KMS-11 (cell line): ENCODE results near the gene PROX2.

Experiments
- H2AFZ ChIP-seq: fragments of 200-600 bp; sonication (generic); 2 replicates; pipeline ENCODE4 v1.6.1; 2016; ENCODE audit warnings: antibody characterized with exemption, mixed run types, low read depth
- H3K27ac ChIP-seq: fragments of 200-600 bp; sonication (generic); 2 replicates; pipeline ENCODE4 v1.6.1; 2016; ENCODE audit warnings: mild to moderate bottlenecking, mixed run types
- H3K27me3 ChIP-seq: fragments of 200-600 bp; sonication (generic); 2 replicates; pipeline ENCODE4 v1.6.1; 2017; ENCODE audit warnings: mild to moderate bottlenecking, low read depth, mixed run types, moderate library complexity; ENCODE audit not compliant: insufficient read depth
- H3K36me3 ChIP-seq: fragments of 200-600 bp; sonication (generic); 2 replicates; pipeline ENCODE4 v1.6.1; 2017; ENCODE audit warnings: mild to moderate bottlenecking, mixed run types; ENCODE audit not compliant: insufficient read depth
- H3K4me1 ChIP-seq: fragments of 200-600 bp; sonication (generic); 2 replicates; pipeline ENCODE4 v1.6.1; 2016; ENCODE audit warnings: mild to moderate bottlenecking, low read depth, mixed run types; ENCODE audit not compliant: poor library complexity, severe bottlenecking
- H3K4me2 ChIP-seq: fragments of 200-600 bp; sonication (generic); 2 replicates; pipeline ENCODE4 v1.7.0; 2016; ENCODE audit warnings: mild to moderate bottlenecking, mixed run types
- H3K4me3 ChIP-seq: fragments of 200-600 bp; sonication (generic); IDR thresholded peaks from 2 replicates; pipeline ENCODE4 v1.6.1; 2017; ENCODE audit warnings: low read depth, low read length, mixed read lengths; ENCODE audit not compliant: insufficient read depth
- H3K79me2 ChIP-seq: fragments of 200-600 bp; sonication (generic); 2 replicates; pipeline ENCODE4 v1.6.1; 2016; ENCODE audit warnings: low read depth, mixed run types; ENCODE audit not compliant: insufficient read depth
- H3K9ac ChIP-seq: fragments of 200-600 bp; sonication (generic); 2 replicates; pipeline ENCODE4 v1.6.1; 2016; ENCODE audit warnings: mild to moderate bottlenecking, mixed run types
- H4K20me1 ChIP-seq: fragments of 200-600 bp; sonication (generic); 2 replicates; pipeline ENCODE4 v1.6.1; 2016; ENCODE audit warnings: mild to moderate bottlenecking, mixed run types; ENCODE audit not compliant: insufficient read depth
- CTCF ChIP-seq: fragments of 200-600 bp; sonication (generic); conservative IDR thresholded peaks from 2 replicates; pipeline ENCODE4 v1.6.1; 2017; ENCODE audit warnings: low read depth, mild to moderate bottlenecking, antibody characterized with exemption, low read length, moderate library complexity, mixed read lengths

PROX2 gene

DNA sequence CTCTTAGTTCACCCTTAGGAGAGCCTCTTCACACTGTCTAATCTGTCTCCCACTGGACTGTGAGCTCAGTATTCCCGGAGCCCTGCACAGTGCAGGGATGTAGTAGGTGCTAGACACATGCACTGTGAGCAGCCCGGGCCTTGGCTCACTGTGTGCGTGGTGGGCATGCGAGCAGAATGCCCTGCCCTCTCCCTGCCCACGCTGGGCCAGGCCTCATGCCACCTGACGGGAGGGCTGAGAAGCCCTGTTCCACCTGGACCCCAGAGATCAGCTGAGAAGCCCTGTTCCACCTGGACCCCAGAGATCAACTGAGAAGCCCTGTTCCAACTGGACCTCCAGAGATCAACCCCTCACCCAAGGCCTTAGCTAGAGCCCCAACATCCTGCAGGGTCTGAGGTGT is 36.2 kb upstream of the PROX2 start:
- Histone ChIP-seq H4K20me1 (no peaks in the 10 kb centered on the region), H3K79me2 (no peaks in the 10 kb centered on the region), H3K27ac (no peak overlapping the region), H3K4me1 (no peaks in the 10 kb centered on the region), H3K9ac (no peak overlapping the region), H3K27me3 (no peaks in the 10 kb centered on the region), H3K4me3 (no peak overlapping the region), H2AFZ (no peak overlapping the region), H3K36me3 (no peaks in the 10 kb centered on the region), H3K4me2 (no peak overlapping the region)
- TF ChIP-seq CTCF = no peak

- H3K27me3 ChIP-seq = no peaks in the 10 kb centered on the region
- no peaks in the 10 kb centered on the region for H3K36me3 ChIP-seq
- no peak overlapping the region for H3K27ac ChIP-seq
- H3K9ac ChIP-seq = no peak overlapping the region
- H3K4me1 ChIP-seq = no peaks in the 10 kb centered on the region
- no peak overlapping the region for H3K4me2 ChIP-seq
- no peak overlapping the region for H3K4me3 ChIP-seq
- no peak for TF ChIP-seq CTCF
- H4K20me1 ChIP-seq = no peaks in the 10 kb centered on the region
- no peak overlapping the region for H2AFZ ChIP-seq
- no peaks in the 10 kb centered on the region for H3K79me2 ChIP-seq
Observed at GRCh38 chr14:74911704-74912103, 35.8 kb upstream of the PROX2 start.

DNA sequence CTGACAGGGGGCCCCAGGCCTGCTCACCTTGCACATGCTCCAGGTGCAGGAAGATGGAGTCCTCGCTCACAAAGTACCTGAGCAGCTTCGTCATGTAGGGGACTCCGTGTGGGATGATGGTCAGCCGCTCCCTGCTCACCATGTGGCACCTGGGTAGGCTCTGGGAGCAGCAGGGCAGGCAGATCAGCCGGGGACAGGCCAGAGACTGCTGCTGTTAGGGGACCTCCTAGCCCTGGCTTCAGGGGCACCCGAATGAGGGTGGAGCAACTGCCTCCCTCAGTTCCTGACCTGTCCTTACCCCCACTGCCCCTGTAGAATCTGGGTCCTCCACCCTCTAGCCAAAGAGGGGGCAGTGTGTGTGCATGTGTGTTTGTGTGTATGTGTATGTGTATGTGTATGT is 35.3 kb upstream of the PROX2 start:
- no peak overlapping the region for H3K4me3 ChIP-seq
- no peak overlapping the region for H3K9ac ChIP-seq
- no peak overlapping the region for H3K4me2 ChIP-seq
- H3K4me1 ChIP-seq = no peaks in the 10 kb centered on the region
- no peaks in the 10 kb centered on the region for H3K79me2 ChIP-seq
- no peaks in the 10 kb centered on the region for H4K20me1 ChIP-seq
- H2AFZ ChIP-seq = no peak overlapping the region
- H3K36me3 ChIP-seq = no peaks in the 10 kb centered on the region
- no peak overlapping the region for H3K27ac ChIP-seq
- no peak for TF ChIP-seq CTCF
- no peaks in the 10 kb centered on the region for H3K27me3 ChIP-seq

- no peak overlapping the region for H3K4me2 ChIP-seq
- H3K27me3 ChIP-seq = no peaks in the 10 kb centered on the region
- no peak overlapping the region for H3K27ac ChIP-seq
- no peaks in the 10 kb centered on the region for H3K36me3 ChIP-seq
- no peak overlapping the region for H2AFZ ChIP-seq
- H3K4me1 ChIP-seq = no peaks in the 10 kb centered on the region
- no peaks in the 10 kb centered on the region for H3K79me2 ChIP-seq
- TF ChIP-seq CTCF = no peak
- H4K20me1 ChIP-seq = no peaks in the 10 kb centered on the region
- no peak overlapping the region for H3K9ac ChIP-seq
- H3K4me3 ChIP-seq = no peak overlapping the region
Observed at GRCh38 chr14:74910556-74910955, 34.6 kb upstream of the PROX2 start.

GRCh38 chr14:74909911-74910310 is 34.0 kb upstream of the PROX2 start:
- no peak overlapping the region for H3K9ac ChIP-seq
- H2AFZ ChIP-seq = no peak overlapping the region
- H3K27ac ChIP-seq = no peak overlapping the region
- H3K27me3 ChIP-seq = no peaks in the 10 kb centered on the region
- no peaks in the 10 kb centered on the region for H4K20me1 ChIP-seq
- H3K36me3 ChIP-seq = no peaks in the 10 kb centered on the region
- no peak overlapping the region for H3K4me3 ChIP-seq
- no peaks in the 10 kb centered on the region for H3K4me1 ChIP-seq
- no peaks in the 10 kb centered on the region for H3K79me2 ChIP-seq
- TF ChIP-seq CTCF = no peak
- H3K4me2 ChIP-seq = no peak overlapping the region
